HG02642 (cell line): ENCODE results near the gene REEP6.
"Not testable (repeated sequence)": the region's sequence is repeated elsewhere in the genome, so short reads cannot be mapped to it uniquely, and the experiment has no call there.

ENCODE experiments used
- ATAC-seq: cut with Tn5 transposase; IDR thresholded peaks from one replicate; pipeline ENCODE4 v1.9.1; 2021; ENCODE audit warnings: mild to moderate bottlenecking; ENCODE audit not compliant: unreplicated experiment, poor library complexity

REEP6 gene

GRCh38 chr19:1471515-1472160, 19.3 kb upstream of the REEP6 start:
- no peak for ATAC-seq

DNA sequence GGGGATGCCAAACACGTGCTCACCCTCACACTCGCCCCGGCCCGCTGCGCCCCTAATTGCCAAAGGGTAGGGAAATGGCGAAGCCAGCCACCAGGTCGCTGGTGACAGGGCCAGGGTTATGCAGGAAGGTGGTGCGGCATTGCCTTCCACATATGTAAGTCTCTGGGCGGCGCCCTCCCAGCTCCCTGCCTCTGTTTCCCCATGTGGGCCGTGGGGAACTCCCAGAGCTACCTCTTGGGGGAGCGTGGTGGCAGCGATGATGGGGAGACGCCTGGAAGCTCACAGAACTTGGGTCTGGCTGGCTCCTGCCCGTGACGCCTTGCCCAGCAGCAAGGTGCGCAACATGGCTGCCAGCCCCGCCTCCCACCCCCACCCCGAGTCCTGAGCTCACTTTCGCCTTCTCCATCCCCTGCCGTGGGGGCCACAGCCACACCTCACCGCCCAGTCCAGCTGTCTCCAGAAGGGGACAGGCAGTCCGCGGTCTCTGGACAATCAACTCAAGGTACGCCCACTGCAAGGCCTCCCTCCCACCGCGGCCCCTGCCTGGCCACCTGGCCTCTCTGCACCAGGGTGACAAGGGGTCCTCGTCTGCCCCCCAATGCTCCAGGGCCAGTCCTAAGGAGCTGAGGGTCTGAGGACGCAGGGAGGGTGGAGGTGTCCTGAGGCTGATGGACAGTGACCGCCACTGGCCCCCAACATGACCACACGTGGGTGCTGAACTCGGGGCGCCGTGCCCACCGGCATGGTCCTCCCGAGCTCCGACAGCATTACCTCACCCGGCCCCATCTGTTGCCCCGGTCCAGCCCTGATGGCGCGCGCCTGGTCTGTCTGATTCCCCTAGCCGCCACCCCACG, 18.5 kb upstream of the REEP6 start:
- ATAC-seq, result no peak

- no peak for ATAC-seq
Measured at GRCh38 chr19:1473085-1473851, 17.7 kb upstream of the REEP6 start.

GRCh38 chr19:1474011-1474764, 16.8 kb upstream of the REEP6 start:
- no peak for ATAC-seq

DNA sequence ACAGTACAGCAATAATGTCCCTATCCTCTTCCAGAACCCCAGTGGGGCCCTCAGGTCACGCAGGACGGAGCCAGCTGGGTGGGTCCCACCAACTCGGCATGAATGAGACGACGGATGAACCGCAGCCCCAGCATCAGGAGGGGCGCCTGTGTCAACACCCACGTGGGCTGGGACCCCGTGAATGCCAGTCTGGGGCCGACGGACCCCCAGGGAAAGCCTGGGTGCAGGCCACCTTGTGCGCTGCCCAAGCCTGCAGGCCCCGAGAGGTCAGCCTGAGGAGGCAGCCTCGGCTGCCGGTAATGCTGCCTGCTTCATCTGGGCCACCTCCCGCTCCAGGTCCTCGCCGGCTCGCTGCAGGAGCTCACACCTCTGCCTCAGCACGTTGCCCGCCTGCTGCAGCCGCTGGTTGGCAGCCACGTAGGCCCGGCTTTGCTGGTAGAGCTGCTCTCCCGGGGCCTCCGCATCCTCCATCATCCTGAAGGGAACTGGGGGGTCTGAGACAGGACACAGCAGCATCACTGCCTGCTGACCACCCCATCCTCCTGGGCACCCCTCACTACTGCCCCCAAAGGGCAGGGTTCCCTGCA, 16.1 kb upstream of the REEP6 start:
- ATAC-seq, result no peak

DNA sequence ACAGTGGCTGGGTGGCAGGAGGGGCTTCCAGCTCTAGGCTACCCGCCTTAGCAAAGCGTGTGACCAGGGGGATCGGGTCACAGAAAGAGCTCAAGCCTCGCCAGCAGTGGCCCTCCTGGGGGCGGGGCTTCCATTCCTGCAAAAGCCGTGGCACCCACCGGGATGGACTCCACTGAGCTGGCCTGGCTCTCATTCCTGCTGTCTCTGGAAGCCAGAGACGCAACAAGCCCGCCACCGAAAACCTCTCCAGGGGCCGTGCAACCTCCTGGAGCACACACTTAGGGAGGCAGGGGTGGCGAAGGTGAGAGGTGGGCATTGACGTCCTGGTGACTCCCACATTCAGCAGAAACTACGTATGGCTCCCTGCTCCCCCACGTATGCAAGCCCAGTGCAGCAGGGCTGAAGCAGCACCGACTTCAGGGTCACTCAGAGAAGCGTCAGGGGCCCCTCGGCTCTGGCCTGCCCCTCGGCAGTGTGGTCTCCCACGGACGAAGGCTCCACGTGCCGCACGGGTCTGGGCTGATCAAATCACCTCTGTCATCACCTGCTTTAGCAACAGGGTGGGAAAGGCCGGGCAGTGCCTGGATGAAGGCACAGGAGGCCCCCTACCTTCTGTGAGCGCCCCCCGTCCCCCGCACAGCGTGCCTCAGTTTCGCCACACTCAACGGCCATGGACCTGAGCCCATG, 15.1 kb upstream of the REEP6 start:
- no peak for ATAC-seq

- not testable (repeated sequence) for ATAC-seq
Measured at GRCh38 chr19:1477056-1477455, 13.9 kb upstream of the REEP6 start.

DNA sequence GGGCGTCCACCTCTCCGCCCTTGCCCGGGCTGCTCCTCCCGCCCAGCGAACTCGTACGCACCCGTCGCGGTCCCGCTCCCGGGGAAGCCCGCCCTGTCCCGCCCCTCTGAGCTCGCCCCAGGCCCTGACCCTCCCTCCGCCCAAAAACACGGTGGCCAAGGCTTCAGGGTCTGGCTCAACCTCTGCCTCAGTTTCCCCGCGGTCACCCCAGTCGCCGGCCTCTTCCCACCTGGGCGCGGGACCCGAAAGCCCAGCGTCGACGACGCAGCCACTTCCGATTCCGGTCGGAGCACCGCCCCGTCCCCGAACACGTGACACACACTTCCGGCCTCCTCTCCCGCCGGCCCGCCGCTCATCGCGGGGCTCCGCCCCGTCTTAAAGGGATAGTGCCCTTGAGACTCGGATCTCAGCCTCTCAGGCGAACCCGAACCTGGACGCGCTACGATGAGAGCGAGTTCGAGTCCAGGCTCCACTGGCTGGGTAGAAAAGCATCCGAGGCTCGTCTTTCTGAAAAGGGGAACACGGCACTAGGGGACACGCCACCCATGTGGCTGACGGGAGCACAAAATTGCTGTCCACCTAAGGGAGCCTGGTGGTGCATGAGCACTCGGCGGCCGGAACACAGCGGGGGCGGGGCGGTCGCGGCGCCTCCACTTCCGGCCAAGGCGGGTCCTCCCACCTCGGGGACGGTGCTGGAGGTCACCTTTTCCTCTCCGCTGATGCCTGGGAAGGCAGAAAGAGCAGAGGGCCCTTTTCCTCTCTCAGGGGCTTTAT, 11.9 kb upstream of the REEP6 start, which contains the start of gene C19orf25:
TSS of gene C19orf25 (minus strand) at position 282 of the 774 bp plus-strand sequence. CDS start 312 bp downstream, outside the sequence.
- peak; percentile 84 for ATAC-seq

GRCh38 chr19:1481224-1481892, 9.6 kb upstream of the REEP6 start:
- no peak for ATAC-seq

- no peak for ATAC-seq
Measured at GRCh38 chr19:1481893-1482360, 9.1 kb upstream of the REEP6 start.

DNA sequence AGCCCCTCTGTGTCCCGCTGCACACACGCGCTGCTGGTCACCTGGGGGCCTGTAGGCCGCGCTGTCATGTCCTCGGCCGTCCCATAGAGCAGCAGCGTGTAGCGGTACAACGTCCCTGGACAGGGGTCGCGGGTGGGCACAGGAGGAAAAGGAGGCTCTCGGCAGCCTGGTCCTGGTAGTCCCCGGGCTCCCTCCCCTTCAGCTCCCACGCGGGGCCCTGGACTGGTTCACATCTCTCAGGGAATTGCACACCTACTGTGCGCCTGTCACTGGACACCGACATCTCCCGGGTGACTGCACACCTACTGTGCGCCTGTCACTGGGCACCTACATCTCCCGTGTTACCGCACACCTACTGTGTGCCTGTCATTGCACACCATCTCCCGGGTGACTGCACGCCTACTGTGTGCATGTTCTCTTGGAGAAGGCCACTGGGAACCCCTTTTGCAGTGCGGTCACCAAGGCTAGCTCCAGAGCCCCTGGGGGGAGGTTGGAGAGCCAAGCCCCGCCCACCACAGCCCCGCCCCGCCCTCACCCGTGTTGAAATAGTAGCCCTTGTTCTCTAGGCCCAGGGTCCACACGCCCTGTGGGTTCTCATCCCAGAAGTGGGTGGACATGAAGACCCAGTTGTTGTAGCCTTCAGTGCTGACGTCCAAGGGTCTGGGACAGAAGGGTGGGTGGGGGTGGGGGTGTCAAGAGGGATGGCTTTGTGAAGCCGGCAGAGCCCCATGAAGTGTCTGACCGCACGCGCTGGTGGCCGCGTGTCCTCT, 8.4 kb upstream of the REEP6 start:
- ATAC-seq, result no peak

DNA sequence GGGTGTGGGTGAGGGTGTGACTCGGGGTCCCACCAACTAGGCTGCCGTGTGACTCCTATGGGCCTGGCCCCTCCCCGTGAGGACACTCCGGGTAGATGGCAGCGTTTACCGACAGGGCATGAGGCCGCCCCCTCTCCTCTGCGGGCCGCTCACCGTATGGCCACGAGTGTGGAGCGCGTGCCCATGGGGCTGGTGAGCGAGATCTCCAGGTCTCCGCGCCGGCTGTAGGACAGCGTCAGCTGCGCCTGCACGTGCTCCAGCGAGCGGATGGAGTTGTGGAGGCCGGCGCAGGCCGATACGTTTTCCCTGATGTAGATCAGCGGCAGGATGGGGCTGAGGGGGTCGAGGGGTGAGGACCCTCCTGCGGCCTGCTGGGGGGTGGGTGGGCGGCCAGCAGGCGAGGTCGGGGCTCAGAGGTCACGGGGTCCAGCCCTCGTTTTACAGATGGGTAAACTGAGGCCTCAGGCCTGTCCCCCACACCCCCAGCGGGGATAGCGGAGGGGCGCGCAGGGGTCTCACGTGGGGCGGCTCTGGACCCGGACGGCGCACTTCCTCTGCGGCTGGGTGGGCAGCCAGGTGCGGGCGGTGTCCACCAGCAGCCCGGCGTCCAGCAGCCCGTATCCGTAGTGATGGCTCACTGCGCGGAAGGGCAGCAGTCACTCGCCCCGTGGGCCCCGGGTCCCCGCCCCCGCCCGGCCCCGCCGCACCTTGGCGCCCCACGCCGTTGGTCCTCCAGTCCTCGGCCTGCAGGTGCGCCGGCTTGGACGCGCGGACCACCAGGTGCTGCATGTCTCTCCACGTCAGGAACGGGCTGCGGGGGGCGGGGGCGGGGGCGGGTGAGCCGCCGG, 7.6 kb upstream of the REEP6 start:
- no peak for ATAC-seq

DNA sequence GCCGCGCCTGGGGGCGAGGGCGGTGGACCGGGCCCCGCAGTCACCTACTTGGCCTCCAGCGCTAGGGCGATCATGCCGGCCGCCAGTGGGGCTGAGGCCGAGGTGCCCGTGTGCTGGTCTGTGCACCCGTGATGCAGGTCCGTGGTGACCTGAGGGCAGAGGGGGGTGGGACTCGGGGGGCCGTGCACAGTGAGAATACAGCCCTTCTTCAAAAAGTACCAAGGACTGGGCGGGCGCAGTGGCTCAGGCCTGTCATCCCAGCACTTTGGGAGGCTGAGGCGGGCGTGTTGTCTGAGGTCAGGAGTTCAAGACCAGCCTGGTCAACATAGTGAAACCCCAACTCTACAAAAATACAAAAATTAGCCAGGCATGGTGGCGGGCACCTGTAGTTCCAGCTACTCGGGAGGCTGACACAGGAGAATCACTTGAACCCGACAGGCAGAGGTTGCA, 7.0 kb upstream of the REEP6 start:
- no peak for ATAC-seq

DNA sequence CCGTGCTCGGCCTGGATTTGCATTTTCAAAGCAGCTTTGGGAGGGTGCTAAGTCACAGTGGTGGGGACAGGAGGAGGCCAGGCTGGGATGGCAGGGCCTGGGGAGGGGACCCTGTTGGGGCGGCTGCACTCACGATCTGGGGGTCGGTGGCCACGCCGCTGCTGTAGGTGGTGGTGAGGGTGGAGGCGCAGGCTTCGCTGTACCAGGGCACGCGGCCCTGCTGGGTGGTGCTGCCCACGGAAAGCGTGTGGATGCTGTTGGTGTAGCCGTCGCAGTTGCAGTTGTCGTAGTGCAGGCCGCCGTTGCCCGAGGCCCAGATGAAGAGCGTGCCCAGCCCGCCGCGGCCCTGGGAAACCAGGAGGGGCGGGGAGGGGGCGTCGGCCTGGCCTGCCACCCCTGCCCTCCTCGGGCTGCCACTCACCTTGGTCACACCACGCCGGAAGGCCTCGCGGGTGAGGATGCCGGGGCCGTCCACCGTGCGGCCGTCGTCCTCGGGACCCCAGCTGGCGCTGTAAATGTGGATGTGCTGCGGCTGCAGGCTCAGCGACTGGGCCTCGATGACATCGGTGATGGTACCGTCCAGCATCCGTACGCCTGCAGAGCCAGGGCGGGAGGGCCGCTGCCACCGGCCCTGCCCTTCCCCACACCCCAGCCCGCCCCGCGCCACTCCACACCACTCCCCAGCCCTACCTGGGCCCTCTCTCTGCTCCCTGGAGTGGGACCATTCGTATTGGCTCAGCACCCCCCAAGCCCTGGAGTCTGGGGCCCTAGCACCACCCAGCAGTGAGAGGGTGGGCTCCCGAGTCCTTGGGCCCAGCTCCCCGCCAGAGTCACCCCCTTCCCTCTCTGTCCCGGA, 4.0 kb upstream of the REEP6 start:
- ATAC-seq, result no peak

DNA sequence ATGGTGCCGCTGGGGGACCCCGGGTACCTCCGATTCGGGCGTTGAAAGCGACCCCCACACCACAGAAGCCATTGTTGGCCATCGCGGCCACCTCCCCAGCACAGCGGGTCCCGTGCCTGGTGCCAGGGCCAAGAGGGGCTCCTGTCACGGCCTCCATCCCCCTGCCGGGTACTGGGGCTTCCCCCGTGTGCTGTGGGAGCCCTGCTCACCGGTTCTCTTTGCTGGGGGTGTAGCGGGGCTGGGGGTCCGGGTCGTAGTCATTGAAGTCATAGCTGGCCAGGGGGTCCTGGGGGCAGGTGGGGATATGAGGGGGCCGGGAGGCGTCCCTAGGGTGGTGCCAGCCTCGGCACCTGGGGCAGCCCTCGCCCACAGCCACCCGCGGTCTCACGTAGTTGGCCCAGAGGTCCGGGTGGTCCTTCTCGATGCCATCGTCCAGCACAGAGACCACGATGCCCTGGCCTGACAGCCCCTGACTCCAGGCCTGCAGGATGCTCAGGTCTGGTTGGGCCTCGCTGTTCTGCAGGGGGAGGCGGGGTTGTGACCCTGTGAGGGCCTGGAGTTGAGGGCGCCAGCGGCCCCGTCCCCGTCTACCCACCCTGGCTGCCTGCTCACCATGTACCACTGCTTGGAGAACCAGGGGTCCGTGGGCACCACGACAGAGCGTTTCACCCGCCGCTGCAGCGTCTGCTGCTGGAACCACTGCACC, 3.3 kb upstream of the REEP6 start:
- no peak for ATAC-seq
